HG02588 (cell line): ENCODE data around the gene INHA.

Source experiments
- ATAC-seq: cut with Tn5 transposase; IDR thresholded peaks from one replicate; pipeline ENCODE4 v1.9.1; 2021; ENCODE audit warnings: mild to moderate bottlenecking, moderate library complexity; ENCODE audit not compliant: unreplicated experiment

The INHA gene

DNA sequence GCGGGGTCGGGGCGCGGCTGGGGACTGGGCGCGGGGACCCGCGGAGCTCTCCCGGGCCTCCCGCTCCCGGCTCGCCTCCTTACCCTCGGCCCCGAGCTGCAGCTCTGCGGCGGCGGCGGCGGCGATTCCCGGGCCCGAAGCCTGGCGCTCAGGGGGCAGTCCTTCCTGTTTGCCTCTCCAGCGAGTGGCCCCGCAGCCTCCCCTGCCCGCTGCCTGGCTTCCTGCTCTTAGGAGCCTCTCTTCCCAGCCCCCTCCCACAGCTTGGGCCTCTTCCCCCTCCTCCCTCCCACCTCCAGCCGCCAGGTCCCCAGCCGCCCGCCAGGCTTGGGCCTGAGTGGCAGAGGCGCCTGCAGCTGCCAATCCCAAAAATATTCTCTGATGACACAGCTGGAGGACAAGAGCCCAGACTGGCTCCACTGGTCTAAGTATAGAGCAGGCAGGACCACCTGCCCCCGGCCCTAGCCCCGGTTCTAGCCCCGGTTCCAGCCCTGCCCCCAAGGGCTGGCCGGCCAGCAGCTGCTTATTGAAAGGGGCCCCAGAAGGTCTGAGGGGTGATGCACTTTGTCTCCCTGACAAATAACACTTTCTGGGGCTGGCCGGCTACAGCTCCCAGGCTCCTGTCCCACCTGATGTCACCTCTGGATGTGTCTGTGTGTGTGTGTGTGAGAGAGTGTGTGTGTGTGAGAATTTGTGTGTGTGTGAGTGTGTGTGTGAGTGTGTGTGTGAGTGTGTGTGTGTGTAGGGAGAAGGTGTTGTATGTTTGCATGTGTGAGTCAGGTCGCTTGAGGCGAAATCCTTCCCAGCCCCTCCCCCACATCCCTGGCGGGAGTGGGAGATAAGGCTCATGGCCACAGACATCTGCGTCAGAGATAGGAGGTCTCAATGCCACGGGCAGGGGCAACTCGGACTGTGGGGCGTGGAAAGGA, 536 bp upstream of the INHA start, which contains the start of gene OBSL1:
Gene OBSL1 (minus strand): TSS at position 229 of the 926 bp plus-strand sequence. CDS start 307 bp downstream, outside the sequence.
- no peak for ATAC-seq

DNA sequence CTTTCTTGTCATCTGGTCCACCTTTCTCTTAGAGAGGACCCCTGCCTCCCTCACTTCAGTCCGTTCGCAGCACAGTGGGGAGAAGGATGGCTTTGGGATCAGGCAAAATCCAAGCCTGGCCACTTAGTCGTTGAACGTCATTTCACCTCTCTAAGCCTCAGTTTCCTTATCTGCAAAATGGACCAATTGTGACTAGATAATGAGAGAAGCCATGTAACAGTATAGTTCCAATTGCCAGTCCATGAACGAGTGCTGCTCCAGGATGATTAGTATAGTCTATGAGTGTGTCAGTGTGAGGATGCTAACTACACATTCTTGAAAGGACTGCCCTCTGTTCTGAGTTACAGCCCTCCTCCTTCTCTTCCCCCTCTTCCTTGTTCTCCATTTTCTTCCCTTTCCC, 1.1 kb downstream of the INHA start:
- ATAC-seq, result no peak

DNA sequence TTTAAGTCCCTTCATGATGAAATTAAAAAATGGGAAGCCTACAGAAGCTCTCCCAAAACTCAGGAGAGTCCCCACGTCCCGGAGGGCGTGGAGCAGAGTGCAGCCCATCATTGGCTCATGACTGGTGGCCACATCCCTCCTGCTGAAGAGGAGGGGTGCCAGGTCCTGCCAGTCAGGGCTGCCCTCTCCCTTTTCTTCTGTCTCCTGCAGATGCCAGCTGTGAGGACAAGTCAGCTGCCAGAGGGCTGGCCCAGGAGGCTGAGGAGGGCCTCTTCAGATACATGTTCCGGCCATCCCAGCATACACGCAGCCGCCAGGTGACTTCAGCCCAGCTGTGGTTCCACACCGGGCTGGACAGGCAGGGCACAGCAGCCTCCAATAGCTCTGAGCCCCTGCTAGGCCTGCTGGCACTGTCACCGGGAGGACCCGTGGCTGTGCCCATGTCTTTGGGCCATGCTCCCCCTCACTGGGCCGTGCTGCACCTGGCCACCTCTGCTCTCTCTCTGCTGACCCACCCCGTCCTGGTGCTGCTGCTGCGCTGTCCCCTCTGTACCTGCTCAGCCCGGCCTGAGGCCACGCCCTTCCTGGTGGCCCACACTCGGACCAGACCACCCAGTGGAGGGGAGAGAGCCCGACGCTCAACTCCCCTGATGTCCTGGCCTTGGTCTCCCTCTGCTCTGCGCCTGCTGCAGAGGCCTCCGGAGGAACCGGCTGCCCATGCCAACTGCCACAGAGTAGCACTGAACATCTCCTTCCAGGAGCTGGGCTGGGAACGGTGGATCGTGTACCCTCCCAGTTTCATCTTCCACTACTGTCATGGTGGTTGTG, 2.6 kb downstream of the INHA start:
- ATAC-seq, result no peak

DNA sequence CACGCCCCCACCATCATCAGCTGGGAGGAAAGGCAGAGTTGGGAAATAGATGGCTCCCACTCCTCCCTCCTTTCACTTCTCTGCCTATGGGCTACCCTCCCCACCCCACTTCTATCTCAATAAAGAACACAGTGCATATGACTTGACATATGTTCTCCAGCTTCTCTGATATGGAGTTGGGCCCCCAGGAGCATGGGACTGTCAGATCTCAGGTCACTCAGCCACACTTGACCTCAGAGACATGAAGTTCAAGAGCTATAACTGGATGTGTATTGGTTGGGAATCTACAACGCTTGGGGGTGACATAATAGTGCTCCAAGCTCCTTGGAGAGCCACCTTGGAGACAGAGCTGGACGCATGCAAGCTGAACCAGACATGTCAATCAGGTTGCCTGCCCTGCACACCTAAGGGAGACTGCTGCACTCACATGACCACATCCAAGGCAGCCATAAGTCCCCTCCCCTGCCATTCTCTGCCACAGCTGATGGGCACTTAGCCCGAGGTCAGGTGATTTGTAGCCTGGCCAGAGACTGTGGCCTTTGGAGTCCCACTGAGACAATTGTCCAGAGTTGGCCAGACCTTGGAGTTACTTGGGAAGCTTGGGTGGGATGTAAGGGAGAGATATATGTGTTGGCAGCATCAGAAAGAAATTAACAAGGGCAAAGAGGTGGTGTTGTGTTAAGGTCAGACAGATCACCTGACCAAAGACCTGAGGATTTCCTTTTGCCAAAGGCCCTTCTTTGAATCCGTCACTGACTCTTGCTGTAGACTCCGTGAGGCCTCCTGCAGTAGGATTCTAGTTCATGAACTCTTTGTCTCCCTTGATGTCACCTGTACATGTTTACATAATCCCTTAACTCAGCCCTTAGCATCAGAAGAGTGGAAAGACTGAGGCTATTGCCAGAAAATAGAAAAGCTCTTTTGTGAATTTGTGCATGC, 3.7 kb downstream of the INHA start:
- ATAC-seq, result no peak

DNA sequence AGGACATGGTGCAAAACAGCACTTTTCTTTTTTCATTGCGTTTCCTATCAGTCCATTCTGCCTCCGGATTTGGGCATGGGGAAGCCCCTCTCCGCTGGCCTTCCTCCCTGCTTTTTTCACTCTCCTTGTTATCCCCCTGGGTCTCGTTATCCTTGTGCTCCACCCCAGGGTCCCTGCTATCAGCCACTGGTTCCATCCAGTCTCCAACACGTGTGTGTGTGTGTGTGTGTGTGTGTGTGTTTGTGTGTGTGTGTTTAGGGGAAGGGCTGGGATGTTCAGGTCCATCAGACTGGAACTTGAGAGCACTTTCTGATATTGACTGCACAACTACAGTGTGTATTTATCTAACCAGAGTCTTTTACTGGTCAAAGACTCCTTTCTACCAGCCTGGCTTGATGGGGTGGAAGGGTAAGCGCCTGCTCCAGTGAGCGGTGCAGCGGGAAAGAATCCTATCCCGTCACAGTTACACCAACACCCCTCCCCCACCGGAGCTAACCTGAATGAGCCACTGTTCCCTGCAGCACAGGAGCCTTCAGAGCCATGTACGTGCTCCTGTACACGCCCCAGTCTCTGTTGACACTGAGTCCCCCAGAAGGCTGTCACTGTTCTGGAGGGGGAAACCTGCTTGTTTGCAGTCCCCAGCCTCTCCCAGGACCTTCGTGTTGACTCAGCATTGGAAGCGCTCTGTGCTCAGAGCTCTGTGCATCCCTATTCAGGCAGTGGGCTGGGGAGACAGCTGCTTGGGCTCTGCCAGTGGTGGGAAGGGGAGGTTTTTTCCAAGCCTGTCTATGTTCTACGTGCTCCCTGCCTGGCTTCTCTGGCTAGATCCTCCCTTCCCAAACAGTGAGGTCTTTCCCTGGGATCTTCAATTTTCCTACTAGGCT, 4.6 kb downstream of the INHA start:
- no peak for ATAC-seq

DNA sequence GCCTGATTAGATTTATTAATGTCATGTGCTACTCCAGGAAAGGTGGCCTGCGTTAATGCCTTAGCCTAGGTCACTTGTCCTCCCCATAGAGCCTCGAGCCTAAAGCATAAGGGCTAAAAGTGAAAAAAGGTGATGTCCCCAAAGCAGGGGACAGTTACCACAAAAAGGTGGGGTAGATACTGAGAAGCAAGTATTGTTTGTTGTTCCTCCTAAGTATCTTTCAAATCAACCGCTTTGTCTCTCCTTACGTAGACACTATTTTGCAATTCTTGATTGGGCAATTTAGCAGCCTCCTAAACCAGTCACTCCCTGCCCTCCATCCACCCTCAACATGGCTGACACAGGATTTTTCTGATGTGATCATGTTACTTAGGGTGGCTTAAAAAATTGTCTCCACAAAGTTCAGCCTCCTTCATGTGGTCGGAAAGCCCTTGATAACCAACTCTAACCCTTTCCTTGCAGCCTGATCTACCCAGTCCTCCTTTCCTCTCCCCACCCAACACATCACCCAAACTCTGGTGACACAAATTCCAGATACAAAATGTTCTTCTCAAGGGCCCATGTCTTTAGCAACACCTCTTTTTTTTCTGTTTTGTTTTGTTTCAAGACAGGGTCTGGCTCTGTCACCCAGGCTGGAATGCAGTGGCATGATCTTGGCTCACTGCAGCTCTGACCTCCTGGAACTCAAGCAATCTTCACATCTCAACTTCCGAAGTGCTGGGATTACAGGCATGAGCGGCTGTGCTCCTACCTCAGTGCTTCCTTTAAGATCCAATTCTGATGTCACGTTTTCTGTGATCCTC, 6.9 kb downstream of the INHA start:
- no peak for ATAC-seq

DNA sequence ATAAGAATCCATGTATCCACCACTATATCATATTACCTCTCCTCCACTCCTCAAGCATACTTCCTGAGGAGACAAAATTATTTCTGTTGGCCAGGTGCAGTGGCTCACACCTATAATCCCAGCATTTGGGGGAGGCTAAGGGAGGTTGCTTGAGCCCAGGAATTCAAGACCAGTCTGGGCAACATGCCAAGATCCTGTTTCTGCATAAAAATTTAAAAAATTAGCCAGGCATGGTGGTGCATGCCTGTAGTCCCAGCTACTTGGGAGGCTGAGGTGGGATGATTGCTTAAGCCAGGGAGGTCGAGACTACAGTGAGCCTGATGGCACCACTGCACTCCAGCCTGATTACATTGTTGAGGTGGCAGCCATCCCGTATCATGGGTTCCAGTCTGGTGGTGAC, 9.2 kb downstream of the INHA start:
- no peak for ATAC-seq

DNA sequence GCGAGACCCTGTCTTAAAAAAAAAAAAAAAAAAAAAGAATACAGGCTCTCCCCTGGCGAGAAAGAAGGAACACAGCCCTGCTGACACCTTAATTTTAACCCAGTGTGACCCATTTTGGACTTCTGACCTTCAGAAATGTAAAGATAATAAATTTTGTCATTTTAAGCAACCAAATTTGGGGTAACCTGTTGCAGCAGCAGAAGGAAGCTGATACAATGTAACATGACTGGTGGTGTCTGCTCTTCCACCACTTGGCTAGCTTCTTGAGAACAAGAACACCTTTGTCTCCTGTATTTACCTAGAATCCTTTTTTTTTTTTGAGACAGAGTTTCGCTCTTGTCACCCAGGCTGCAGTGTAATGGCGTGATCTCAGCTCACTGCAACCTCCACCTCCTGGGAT, 19.0 kb downstream of the INHA start:
- ATAC-seq, result no peak

DNA sequence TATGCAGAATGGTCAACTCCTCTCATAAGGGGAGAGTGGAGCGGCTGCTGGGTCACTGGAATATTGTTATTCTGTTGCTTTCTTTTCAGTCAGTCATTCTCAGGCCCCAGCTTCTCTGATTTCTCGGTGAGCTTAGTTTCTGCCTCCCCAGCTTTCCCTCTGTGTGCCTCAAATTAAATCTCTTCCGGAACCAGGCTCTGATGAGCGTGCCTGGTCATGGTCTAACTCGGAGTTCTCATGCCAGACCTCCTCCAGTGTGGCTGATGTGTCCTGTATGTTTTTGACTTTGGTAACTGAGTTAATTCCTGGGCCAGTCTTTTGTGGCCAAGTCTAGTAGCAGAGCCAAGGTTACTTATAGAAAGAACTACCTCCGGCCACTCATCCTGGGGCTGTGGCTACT, 20.6 kb downstream of the INHA start:
- no peak for ATAC-seq

DNA sequence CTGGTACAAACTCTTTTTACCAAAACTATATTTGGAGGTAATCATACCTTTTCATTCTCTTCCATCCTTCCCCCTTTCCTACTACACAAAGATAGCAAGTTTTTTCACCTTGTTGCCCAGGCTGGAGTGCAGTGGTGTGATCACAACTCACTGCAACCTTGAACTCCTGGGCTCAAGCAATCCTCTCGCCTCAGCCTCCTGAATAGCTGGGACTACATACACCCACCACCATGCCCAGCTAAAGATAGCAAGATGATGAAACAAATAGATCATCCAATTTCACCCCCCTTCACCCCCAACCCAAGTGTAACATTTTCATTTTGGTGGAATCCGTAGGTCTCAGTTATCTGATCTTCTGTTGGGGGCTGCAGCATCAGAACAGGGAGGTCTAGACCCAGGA, 21.0 kb downstream of the INHA start:
- no peak for ATAC-seq

DNA sequence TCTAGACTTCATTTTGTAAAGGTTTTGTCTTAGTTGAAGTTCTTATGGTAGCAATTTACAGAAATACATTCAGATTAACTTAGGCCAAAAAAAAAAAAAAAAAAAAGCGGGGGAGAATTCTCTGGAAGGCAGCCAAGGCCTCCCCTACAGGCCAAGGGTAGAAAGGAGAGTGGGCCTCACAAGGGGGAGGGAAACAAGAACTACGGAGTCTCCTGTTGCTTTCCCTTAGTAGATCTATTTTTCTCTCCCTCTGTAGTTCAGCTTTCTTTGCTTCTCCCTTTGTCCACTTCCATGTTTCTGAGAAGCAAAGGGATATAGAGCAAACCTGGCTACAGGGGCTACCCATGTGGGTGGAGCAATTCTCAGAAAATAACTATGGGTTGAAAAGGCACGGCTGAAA, 23.1 kb downstream of the INHA start:
- ATAC-seq, result no peak

DNA sequence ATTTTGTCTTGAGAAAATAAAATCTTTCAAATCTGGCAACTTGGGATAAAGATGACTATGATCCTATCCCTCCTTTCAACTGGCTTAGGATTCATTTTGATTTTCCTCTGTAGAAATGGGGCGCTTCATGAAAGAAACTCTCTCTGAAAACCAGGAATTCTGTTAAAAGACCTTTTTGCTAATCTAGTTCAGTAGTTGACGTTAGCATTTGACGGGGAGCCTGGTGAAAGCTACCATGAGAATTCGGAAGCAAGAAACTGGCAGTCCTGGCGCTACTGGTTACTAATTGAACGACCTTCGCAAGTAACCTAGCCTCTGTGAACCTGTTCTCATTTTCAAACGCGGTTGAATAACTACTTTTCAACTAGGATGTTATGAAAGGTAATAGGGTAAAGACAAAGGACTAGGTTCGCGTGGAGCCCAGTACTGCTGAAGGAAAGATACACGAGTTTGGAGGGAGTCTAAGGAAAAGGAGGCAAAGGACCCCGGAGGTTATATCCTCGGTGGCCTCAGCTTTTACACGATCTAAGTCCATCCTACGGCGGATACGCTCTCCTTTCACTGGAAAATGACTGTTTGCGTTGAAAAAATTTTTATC, 24.9 kb downstream of the INHA start:
- ATAC-seq, result peak; percentile 4

DNA sequence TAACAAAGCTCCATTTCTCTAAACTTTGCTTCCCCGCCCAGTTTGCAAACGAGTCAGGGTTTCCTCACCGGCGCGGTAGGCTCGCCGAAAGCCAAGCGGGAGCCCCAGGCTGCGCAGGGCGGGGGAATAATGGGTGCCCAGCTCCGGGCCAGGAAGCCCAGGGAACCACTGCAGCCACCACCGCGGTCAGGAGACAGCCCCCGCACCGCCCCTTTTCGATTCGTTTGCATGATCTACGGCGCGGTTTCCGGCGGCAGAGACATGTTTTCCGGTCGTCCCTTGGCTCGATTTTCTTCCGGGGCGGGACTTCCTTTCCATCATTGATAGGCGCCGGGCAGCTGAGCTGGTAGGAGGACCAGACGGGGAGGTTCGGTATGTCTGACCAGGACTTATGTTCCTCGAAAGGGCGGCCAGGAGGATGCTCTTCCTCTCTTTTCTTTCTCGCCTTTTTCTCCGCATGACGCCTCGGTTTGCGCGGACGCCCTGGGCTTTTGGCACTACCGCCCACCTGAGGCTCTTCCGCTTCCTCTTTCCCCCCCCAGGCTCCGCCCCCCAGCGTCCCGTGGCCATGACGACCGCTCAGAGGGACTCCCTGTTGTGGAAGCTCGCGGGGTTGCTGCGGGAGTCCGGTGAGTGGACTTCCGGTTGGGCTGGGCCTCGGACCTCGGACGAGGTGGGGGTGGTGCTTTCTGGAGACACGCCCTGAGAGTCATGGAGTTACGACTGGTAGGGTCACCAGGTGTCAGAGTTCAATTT, 25.6 kb downstream of the INHA start, which contains the start of gene STK11IP:
Gene STK11IP (plus strand): TSS at position 306 of the 756 bp plus-strand sequence. CDS start 263 bp downstream, at position 569.
- ATAC-seq, result peak; percentile 90

DNA sequence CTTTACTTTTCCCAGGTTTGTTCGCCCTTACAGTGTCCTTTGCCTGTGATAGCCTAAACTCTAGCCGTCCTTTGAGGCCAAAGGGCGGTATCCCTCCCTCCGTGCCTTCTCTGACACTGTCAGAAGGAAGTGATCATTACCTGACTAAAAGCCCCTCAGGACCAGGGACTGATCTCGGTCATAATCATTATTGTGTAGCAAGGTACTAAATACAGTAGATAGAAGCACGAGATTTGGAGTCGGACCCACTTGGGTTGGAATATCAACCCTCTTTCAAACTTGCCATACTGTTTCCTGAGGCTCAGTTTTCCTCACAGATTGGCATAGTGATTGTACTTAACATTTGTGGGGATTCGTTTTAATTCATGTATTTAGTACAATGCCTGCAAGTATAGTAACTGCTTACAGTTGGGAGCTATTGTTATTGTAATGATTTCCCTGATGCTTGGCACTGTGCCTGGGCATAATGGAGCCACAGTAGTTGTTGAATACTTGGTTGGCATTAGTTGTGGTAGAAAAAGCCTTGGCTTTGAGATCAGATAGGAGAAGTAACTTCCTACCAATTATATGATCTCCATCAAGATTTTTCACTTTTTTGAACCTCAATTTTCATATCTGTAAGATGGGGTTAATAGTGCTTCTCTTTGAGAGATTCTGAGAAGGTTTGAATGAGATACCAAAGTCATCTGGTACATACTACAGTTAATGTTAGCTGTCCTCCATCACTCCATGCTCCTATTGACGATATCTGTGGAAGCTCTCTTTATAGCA, 26.4 kb downstream of the INHA start:
- no peak for ATAC-seq

DNA sequence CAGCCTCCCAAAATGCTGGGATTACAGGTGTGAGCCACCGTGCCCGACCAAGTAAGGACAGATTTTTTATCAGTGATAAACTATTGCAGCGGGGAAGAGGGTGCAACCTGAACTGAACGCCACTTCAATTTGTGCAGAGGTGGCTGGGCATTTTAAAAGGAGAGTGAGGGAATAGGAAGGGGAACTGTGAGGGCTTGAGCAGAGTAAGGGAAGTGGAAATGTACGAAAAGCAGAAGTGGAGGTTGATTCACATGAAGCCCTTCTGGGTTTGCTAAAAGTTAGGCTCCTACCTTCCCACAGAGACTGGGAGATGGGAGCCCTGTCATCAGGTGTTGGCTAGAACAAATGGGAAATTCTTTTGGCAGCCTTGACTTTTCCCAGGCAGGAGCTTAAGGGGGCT, 31.7 kb downstream of the INHA start:
- ATAC-seq, result no peak

DNA sequence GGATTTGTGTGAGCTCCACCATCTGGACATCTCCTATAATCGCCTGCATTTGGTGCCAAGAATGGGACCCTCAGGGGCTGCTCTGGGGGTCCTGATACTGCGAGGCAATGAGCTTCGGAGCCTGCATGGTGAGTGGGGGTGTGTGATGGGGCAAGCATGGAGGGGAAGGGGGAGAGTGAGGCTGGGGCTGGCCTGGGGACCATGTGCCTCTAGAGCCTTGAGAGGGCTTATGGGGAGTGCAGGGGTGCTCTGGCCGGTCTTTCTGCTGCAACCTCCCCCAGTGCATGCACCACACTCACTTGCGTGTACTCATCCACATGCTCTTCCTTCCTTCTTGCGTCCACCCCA, 33.5 kb downstream of the INHA start:
- no peak for ATAC-seq

DNA sequence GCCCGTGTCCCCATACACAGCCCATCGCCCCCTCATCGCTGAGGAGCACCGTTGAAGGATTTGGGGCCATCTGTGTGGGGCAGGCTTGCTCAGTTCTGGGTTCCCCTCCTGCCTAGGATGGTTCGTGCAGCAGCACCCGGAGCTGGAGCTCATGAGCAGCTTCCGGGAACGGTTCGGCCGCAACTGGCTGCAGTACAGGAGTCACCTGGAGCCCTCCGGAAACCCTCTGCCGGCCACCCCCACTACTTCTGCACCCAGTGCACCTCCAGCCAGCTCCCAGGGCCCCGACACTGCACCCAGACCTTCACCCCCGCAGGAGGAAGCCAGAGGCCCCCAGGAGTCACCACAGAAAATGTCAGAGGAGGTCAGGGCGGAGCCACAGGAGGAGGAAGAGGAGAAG, 35.8 kb downstream of the INHA start:
- no peak for ATAC-seq
